CD4-positive, alpha-beta T cell treated with Interleukin-15 for 1 hour (primary cell): ENCODE data around the gene DCLRE1B.

Source experiments
- DNase-seq: peaks from one replicate; pipeline ENCODE4 v3.0.0-alpha.2; 2020

DCLRE1B gene

DNA sequence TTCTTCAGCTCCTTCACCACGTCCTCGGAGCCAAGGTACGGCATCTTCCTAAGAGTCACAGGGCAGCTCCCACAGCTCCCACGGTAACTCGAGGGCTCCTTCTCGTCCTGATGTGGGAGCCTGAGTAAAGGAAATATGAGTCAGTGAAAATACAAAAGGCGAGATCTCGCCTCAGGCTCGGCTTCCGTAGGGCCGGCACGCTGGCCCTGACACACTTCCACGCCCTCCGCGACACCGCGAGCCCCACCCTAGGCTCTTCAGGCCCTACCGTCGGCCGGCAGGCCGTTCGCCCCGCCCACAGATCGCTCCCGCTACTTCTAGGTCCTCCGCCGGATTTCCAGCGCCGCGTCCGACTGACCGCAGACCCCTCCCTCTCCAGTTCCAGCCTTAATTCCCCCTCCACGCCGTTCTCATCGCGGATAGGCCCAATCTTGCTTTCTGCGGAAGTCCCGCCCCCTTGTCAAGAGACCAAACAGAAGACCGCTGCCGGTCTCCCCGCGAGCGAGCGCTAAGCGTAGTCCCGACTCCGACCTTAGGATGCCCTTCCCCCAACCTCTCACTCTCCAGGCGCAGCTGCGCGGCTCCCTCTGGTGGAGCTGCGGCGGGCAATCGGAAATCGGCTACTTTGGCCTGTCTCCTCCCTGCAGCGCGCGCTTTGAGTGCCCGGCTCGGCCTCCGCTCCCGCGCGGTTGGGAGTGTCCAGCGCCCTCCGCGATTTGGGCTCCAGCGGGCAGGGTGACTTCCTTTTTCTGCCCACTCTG lies at the start of gene DCLRE1B, which contains the start of gene AP4B1:
TSS of gene DCLRE1B (plus strand) at position 653 of the 761 bp plus-strand sequence. CDS start 261 bp downstream, outside the sequence.
TSS of gene AP4B1 (minus strand) at position 126 of the 761 bp plus-strand sequence. CDS start at position 44, 82 bp downstream.
- peak; percentile 99 for DNase-seq

DNA sequence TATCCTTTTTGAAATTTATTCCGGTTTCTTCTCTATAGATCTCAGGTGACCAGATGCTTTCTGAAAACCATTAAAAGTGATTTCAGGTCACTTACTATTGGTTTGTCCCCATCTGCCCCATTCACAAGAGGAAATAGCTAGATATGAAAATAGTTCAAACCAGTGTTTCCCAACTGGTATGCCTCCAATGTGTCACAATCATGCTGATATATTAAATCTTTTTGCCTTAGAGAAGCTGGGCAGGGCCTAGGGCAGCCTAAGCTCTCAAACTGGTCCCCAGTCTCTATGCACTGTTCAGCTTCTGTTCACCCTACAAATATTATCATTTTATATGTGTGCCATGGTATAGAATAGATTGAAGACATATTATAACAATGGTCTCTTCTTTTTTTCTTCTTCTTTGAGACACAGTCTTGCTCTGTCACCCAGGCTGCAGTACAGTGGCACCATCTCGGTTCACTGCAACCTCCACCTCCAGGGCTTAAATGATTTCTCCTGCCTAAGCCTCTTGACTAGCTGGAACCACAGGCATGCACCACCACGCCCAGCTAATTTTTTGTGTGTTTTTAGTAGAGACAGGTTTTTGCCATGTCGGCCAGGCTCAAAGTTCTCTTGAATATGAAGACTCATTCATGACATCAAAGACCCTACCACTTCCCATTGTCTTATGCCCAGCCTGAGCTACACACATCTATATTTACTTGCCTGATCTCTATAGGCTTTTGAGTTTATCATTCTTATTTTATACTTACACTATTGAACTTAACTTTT lies 49.3 kb upstream of the DCLRE1B start:
- no peak for DNase-seq

DNA sequence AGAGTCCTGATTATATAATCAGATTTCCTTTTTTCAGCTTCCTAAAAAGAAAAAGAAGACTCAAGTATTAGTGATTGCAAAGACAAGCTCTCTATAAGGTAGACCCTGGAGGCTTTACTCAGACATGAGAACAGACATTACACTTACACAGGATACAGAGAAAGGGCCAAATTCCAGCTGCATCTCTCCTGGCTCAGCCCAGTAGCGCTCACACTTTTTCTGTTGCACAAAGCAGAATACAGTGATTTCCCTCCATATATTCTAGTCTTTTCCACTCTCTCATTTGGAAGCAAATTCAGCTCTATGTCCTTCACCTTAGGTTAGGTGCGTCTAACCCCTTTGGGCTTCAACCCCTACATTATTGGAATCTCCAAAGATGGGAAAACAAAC lies 48.7 kb upstream of the DCLRE1B start:
- no peak for DNase-seq

DNA sequence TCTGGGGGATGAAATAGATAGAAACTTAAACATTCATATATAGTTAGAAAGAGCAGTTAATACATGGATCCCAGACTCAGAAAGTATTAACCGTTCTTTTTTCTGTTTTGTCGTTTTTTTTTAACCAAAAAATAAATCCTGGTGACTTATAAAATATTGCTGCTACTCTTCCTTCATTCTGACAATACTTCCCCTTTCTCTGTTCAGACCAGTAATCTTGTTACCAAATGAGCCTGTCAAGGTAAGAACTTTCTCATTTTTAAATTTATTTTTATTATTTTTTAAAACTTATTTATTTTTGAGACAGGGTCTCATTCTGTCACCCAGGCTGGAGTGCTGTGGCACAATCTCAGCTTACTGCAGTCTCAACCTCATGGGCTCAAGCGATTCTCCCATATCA lies 47.4 kb upstream of the DCLRE1B start:
- no peak for DNase-seq

DNA sequence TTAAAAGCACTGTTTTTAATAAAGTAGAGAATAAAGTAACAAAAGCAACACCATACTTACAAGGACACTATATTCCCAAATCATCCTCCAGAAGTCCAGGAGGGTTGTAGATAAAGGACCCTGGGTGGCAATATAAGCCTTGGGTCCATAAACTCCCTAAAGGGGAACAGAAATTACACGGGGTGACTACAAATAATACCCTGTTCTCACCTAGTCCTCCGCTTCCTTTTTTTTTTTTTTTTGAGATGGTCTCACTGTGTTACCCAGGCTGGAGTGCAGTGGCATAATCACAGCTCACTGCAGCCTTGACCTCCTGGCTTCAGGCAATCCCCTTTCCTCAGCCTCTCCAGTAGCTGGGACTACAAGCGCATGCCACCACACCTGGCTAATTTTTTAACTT lies 46.7 kb upstream of the DCLRE1B start:
- no peak for DNase-seq

DNA sequence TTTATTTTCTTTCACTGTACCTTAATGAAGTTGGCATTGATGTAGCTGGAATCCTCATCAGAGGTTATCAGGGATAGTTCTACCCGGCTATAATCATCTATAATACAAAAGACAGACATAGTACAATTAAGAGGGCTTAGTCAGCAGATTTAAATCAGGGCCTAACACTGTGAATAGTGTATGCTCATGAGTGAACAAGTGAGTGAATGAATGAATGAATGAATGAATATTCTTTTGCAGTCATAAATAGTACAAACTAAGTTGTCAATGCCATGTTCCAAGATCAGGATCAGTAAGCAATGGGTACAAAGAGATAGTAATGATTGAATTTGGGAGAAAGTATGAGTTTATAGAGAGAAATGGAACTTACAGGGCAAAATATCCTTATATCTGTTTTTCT lies 46.1 kb upstream of the DCLRE1B start:
- no peak for DNase-seq

DNA sequence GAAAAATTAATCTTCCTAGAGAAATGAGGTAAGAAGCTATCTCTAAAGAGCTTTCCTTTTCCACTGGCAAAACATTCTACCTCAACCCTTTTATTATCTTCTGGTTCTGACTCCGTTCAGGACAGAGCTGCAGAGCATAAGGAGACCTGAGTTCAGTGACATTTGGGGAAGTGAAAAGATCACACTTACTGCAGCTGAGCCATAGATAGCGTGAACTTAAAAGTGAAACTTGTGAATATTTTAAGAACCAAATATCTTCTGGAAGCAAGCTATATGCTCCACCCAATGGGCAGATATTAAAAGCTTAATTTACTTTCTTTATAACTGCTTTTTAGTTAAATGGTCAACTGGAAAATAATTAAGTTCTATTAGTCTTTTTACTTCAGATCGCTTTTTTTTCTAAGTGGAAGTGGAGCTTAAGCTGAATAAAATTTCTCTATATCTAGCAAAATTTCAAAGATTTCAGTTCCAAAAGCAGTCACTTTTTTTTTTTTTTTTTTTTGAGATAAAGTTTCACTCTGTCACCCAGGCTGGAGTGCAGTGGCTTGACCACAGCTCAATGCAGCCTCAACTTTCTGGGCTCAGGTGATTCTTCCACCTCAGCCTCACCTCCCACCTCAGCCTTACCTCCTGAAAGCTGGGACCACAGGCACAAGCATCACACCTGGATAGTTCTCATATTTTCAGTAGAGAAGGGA lies 45.5 kb upstream of the DCLRE1B start:
- no peak for DNase-seq

DNA sequence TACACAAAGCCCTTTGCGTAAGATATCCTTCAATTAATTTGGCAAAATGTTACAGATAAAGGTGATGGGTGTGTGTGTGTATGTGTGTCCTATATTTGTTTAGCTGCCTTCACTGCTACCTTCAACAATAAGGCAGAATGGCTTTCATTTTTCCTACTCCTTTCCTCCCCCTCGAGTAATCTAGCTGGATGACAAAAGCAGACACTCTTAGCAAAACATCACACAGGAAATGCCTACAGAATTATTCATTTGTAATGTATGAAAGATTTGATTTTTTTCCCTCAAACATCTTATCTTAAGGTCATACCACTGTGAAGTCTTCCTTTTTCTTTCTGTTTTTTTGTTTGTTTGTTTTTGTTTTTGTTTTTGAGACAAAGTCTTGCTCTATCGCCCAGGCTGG lies 44.2 kb upstream of the DCLRE1B start:
- DNase-seq, result no peak

DNA sequence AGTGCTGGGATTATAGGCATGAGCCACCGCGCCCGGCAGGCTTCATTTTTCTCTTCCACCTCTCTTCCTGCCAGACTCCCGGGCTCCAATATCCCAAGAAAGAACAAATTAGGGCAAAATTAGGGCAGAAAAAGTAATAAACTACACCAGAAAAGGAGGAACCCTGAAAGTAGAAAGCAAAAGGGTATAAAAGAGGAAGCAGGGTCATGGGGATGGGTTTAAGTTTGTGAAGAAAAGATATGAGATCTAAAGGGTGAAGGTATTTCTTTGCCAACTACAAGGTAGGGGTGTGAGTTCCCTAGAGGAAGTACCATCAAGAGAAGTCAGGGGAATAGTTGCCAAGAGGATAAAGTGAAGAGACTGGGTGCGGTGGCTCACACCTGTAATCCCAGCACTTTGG lies 43.5 kb upstream of the DCLRE1B start:
- DNase-seq, result no peak

DNA sequence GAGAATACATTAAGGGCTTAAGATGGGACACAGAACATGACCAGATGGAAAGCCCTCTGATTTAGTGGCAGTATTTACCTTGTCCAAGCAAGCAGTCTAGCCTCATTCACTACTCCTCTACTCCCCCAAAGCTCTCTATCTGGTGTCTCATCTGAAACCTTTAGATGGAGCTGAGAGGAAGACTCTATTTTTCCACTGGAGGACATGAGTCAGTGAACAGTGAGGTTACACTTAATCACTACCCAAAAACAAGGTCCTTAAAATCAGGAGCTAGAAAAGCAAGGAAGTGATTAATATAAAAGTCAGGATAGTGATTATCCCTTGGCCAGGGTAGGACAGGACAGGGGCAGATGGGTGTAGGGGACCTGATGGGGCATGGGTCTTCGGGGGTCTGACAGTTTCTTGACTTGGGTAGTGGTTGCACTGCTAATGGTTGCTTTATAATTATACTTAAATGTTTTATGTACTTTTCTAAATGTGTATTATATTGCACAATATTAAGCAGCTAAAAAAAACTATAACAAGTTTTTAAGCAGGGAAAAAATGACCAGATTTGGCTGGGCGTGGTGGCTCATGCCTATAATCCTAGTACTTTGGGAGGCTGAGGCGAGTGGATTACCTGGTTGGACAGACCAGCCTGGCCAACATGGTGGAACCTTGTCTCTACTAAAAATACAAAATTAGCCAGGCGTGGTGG lies 36.6 kb upstream of the DCLRE1B start:
- DNase-seq, result no peak

DNA sequence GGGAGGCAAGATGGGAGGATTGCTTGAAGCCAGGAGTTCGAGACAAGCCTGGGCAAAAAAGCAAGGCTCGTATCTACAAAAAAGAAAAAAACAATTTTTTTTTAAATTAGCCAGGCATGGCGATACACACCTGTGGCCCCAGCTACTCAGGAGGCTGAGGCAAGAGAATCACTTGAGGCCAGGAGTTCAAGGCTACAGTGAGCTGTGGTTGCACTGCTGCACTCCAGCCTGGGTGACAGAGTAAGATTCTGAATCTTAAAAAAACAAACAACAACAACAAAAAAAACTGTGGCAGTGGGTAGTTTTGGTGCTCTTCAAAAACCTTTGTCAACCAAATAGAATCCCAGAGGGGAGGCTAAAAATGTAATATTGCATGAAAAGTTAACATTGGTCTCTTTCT lies 34.3 kb upstream of the DCLRE1B start:
- peak; percentile 37 for DNase-seq

DNA sequence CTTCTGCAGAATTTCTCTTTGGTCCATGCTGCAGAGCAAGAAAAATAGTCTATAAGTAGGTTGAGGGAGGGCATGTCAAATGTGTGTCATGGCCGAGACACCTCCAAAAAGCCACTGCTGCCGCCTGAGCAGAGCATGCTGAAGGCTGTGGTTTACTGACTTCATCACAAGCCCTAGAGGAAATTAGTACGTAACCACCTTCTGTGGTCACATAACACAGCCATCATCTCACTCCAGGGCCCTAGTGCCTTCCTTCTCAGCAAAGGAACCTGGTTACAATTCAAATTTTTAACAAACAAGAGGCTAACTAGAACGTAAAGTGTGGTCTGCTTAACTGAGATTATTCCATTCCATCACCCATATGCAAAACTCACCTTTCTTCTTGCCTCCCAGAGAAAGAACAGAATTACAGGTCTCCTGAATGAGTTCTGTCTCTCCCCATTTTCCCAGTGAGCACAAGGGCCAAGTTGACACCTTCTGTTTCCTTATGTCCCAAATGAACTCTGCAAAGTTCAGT lies 33.5 kb upstream of the DCLRE1B start, which contains the start of gene PTPN22:
TSS of gene PTPN22 (minus strand) at position 116 of the 517 bp plus-strand sequence.
- DNase-seq, result peak; percentile 89

DNA sequence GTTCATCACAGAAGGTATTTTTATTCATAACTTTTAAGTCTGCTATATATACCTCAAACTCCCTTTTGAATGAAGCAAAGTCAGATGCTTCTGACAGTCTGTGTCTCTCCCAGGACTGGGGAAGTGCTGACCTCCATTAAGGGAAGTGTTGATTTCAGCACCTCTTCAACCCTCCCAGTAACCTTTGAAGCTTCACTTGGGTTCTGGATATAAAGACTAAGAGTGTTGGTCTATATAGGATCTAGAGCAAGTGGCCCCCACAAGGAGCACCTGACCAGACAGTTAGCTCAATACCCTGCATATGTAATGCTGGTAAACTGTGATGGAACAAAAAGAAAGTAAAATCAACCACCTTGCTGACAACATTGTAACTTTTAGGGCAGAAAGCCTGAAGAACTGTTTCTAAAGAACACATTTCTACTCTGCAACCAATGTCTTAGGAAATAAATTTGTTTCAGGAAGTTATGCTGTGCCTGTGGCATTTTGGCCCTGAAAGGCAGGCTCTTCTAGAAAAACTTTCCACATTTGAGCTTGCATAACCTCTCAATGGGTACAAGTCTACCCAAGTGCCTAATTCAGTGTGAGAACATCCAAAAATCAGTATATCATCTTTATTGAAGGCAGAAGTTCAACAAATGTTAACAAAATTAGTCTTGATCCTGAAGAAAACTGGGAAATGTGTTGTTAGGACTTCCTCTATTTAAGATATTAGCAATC lies 32.7 kb upstream of the DCLRE1B start:
- peak; percentile 20 for DNase-seq

DNA sequence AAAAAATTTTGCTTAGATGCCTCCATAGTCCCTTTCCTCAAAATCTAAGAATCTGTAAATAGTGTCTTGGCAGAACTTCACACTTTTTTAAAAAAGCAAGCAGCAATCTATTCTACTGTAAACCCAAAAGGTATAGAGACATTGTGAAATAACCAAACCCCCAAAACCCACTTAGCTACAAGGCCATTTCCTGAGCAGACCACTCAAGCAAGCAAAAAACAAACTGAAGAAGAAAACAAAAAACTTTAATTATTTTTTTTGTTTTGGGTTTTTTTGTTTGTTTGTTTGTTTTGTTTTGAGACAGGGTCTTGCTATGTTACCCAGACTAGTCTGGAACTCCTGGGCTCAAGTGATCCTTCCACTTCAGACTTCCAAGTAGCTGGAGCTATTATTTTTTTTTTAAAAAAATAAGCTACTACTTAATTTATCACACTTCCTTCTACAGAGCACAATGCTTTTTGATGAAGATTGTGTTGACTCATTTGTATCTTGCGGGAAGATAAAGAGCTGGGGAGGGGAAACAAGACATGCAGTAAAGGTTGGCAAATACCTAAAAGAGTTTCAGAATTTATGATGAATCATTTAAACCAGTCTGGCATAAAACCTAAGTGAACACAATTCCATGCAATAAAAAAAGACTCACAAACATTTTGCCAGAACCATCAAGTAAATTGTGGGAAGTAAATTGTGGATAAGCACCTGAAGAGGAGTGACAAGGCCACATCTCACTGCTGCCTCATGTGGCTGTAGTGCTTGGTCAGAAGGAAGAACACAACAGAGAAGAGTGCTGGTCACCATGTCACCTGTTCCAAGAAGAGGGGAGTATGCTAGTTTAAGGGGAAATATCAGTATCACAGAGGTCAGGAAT lies 30.9 kb upstream of the DCLRE1B start:
- DNase-seq, result no peak

DNA sequence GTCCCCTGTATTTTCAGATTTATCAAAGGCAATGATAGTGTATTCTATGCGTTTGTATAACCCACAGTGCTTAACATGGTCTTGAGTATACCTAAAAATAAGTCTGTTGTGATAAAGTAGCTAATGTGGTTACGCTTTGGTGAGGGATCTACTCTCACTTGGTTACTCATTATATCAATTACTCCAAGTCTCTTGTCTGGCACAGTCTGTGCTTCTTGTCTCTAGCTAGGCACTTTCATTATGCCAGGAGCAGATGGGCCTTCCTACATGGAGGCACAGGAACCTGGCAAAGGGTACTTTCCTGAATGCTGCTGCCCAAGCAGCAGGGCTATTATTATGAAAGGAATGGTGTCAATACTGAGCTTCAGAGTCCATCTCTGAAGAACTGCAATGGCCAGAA lies 29.4 kb upstream of the DCLRE1B start:
- DNase-seq, result no peak

DNA sequence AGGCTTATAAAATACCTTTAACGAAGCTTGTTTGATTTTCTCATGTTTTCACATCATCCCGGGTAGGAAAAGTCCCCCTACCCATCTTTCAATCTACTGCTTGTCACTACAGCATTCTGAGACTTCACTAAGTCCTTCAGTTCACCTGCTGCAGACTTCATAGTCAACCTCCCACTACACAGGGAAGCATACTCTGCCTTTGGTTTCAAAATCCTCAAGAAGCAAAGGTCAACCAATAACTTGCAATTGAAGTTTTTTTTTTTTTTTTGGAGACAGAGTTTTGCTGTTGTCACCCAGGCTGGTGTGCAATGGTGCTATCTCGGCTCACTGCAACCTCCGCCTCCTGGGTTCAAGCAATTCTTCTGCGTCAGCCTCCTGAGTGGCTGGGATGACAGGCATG lies 28.9 kb upstream of the DCLRE1B start:
- no peak for DNase-seq

DNA sequence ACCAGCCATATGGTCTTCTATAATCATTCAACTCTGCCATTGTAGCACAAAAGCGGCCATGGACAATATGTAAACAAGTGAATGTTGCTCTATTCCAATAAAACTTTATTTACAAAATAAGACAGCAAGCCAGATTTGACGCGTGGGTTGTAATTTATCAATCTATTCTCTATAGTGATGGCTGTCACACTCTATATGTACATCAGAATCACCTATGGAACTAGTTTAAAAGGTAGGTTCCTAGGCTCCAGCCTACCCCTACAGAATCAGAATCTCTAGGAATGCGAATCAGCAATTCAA lies 25.4 kb upstream of the DCLRE1B start:
- no peak for DNase-seq

DNA sequence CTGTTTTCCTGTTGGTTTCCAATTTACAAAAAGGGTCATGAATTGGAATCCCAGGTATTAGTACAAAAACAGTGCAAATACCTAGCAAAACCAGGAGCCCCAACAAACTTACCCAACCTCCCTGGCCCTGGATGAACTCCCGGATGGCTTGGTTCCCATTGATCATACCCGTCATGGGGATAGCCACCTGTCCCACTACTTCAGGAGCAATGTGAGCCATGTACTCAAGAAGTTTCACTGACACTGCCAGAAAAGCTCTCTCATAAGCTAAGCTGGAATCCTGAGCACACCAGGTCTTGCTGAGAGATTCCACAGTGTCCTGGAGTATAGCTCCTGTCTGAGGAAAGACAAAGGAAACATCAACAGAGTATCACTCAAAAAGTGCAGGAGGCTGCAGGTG lies 23.5 kb upstream of the DCLRE1B start:
- no peak for DNase-seq

DNA sequence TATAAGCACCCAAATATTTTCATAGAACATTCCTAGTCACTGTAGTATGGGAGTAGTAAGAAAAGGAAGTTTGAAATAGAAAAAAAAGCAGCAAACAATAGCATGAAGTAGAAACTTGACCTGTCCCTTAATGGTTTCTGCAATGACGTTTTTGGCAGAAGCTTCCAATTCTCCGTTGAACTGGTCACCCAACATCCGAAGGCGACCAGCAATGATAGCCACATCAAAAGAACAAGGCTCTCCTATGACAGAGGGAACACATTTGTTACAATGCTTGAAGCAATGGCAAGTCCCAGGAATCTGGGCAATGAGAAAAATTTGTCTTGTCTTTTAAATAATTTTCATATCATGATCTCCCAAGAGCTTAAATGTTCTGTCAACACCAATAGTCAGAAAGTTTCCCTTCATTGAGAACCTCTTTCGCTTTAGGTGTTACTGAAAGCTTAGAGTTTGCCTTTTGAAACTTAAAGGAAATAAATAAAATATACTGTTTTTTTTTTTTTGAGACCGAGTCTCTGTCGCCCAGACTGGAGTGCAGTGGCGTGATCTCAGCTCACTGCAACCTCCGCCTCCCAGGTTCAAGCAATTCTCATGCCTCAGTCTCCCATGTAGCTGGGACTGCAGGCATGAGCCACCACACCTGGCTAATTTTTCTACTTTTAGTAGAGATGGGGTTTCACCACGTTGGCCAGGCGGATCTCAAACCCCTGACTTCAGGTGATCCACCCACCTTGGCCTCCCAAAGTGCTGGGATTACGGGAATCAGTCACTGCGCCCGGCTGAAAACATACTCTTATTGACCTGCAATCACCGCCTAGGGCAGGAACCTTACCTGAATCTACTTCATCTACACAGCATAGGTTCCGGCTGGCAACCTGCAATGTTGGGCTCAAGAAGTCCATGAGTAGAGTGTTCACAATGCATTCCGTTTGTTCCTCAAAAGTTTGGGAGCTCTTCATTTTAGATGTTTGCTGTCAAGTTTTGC lies 18.4 kb upstream of the DCLRE1B start:
- DNase-seq, result no peak
